Measurements from ENCODE around the gene SEBOX.

The SEBOX gene

DNA sequence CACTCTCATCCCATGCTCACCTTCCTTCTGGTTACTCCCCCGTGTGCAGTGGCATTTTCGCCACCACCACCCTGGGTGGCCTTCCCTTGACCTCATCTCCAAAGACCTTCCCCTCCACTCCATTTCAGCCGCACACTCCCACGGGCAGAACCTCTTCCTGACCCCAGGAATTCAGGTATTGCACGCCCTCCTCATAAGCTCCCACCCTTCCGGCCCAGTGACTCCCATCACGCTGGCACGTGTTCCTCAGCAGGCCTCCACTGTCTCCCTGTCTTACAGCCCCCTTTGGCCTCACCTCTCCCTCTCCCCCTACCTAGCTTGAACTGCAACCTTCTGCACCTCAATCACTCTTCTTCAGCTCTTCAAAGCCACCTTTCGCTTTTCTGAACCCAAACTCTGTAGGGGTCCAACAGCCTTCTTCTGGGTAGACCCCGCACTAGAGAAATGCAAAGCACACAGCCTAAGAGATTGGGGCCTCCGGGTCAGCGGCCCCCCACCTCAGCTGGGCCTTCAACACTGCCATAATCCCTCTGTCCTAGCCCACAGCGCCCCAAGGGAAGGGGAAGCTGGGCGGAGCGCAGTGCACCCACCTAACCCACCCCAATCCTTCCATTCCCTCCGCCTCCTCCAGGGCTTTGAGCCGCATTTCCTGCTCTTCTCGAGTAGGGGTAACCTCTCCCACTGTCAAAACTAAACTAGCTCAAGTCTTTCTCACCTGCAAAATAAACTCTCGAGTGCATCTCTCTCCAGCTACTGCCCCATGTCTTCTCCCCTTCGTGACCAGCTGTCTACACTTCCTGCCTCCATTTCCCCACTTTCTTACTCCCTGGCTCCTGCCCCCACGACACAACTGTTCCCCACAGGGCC is 47.7 kb downstream of the SEBOX start:
- DNase-seq, result no peak

DNA sequence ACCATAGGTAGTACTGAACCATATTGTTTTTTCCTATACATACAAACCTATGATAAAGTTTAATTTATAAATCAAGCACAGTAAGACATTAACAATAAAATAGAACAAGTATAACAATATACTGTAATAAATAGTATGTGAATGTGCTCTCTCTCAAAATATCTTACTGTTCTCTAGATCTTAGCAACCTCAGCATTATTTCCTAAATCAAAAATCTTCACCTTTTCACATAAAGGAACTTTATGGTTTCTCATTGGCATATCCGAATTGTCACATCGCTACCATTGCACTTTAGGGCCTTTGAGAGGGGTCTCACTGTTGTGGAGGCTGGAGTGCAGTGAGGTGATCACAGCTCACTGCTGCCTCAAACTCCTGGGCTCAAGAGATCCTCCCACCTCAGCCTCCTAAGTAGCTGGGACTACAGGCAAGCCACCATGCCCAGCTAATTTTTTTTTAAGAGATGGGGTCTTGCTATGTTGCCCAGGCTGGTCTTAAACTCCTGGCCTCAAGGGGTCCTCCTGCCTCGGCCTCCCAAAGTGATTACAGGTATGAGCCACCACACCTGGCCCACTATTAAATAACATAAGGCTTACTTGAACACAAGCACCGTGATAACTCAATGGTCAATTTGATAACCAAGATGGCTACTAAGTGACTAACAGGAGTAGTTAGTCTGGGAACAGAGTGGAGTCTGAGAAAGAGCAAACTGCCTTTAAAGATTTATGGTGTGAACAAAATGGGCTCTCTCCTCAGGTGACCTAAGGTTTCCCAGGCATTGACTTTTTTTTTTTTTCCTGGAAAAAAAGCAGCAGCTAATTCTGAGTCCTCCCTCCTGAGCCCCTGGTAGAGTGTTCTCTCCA is 48.9 kb downstream of the SEBOX start:
- no peak for DNase-seq

DNA sequence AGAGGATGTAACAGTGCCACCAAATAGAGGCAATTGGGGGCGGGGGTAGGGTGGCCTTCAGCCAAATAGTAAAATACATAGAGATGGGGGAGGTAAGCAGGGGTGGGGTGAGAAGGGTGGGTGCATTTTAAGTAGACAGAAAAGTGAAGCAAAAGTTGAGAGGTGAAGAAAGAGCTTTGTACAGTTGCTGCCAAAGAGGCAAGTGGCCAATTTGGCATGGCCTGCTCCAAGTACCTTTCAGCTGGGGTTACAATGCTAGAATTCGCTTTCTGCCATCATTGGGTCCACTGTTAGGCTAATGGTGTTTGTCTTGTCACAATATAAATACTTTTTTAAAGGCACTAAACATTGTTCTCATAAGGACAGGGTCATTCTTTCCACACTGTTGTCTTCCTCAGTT is 51.2 kb downstream of the SEBOX start:
- DNase-seq, result no peak
